ENCODE data around the gene TRIM2.

DNA sequence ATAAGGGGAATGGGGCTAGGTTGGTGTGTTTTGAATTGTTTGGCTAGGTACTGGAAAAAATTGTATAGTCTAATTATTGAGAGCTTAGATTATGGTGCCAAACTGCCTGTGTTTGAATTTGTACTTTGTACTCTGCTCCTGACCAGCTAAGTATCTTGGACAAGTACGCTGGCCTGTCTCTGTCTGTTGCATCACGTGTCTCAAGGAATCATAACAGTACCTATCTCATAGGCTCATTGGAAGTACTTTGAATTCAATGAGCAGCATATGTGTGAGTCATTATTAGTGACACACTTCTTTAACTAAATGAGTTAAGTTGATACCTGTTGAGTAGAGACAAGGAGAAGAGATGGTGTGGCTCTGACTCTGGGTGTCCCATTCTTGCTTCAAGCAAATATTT lies 70.7 kb downstream of the TRIM2 start:
- TF ChIP-seq, protein P1, sequence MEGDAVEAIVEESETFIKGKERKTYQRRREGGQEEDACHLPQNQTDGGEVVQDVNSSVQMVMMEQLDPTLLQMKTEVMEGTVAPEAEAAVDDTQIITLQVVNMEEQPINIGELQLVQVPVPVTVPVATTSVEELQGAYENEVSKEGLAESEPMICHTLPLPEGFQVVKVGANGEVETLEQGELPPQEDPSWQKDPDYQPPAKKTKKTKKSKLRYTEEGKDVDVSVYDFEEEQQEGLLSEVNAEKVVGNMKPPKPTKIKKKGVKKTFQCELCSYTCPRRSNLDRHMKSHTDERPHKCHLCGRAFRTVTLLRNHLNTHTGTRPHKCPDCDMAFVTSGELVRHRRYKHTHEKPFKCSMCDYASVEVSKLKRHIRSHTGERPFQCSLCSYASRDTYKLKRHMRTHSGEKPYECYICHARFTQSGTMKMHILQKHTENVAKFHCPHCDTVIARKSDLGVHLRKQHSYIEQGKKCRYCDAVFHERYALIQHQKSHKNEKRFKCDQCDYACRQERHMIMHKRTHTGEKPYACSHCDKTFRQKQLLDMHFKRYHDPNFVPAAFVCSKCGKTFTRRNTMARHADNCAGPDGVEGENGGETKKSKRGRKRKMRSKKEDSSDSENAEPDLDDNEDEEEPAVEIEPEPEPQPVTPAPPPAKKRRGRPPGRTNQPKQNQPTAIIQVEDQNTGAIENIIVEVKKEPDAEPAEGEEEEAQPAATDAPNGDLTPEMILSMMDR (IDR thresholded peaks at IDR 0.05): no peak
- no peak for TF ChIP-seq POLR2A (IDR thresholded peaks at IDR 0.05)

All from thyroid gland (tissue), 4 donors.